ES-I3 (cell line): ENCODE results near the gene AKAP11.
A peak's percentile ranks its signal among the peaks of the same experiment; 100 is the strongest.

Experiments
- H3K36me3 ChIP-seq: 2 replicates; pipeline ENCODE4 v1.6.1; 2013; ENCODE audit warnings: mild to moderate bottlenecking, low read length, control low read depth, moderate library complexity; ENCODE audit not compliant: insufficient read depth
- H3K4me1 ChIP-seq: 2 replicates; pipeline ENCODE4 v1.6.1; 2013; ENCODE audit warnings: mild to moderate bottlenecking, control low read depth, low read length; ENCODE audit not compliant: insufficient read depth
- H3K9ac ChIP-seq: 2 replicates; pipeline ENCODE4 v1.6.1; 2013; ENCODE audit warnings: low read depth, mild to moderate bottlenecking, low read length, moderate library complexity
- H3K9me3 ChIP-seq: 2 replicates; pipeline ENCODE4 v1.6.1; 2013; ENCODE audit warnings: mild to moderate bottlenecking, low read length, moderate library complexity; ENCODE audit not compliant: control insufficient read depth, insufficient read depth

AKAP11 gene

DNA sequence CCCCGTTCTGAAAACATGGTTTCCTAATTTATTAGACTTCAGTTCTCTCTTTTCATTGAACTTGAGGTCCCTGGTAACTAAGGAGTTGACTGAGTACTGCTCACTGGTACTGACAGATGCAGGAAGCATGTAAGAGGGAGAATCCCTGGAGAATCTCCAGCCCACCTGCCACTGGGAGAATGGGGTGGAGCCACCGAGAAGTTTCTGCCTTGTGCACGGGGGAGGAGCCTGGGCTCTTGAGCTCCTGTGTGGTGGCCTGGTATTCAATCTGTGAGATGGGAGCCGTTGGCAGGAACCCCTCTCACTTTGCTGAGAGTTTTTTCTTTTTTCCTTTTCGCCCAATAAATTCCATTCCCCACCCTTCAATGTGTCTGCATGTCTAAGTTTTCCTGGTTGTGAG lies 13.2 kb upstream of the AKAP11 start:
- H3K36me3 ChIP-seq = no peaks in the 10 kb centered on the region
- no peaks in the 10 kb centered on the region for H3K4me1 ChIP-seq
- no peaks in the 10 kb centered on the region; the same call in 1 of the 2 replicates for H3K9me3 ChIP-seq
- H3K9ac ChIP-seq = no peak overlapping the region

DNA sequence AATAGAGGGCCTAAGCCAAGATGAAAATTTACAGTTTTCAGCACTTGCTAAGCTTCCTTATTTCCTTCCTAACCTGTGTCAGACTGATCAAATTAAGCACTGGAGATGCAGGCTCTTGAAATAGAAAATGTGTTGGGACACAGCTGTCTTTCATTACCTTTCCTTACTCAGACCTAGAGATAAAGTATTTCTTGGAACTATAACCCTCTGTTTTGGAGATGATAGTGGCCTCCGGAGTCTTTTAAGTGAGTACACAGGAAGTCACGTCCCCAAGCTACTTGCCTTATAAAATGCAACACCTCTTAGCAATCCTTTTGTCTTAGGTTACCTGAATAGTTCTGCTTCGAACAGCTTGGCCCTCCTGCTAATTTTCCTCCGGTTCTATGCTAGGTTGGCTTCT lies 12.4 kb upstream of the AKAP11 start:
- H3K4me1 ChIP-seq = no peaks in the 10 kb centered on the region
- no peaks in the 10 kb centered on the region for H3K36me3 ChIP-seq
- no peak overlapping the region for H3K9ac ChIP-seq
- H3K9me3 ChIP-seq = no peaks in the 10 kb centered on the region; the same call in 1 of the 2 replicates

DNA sequence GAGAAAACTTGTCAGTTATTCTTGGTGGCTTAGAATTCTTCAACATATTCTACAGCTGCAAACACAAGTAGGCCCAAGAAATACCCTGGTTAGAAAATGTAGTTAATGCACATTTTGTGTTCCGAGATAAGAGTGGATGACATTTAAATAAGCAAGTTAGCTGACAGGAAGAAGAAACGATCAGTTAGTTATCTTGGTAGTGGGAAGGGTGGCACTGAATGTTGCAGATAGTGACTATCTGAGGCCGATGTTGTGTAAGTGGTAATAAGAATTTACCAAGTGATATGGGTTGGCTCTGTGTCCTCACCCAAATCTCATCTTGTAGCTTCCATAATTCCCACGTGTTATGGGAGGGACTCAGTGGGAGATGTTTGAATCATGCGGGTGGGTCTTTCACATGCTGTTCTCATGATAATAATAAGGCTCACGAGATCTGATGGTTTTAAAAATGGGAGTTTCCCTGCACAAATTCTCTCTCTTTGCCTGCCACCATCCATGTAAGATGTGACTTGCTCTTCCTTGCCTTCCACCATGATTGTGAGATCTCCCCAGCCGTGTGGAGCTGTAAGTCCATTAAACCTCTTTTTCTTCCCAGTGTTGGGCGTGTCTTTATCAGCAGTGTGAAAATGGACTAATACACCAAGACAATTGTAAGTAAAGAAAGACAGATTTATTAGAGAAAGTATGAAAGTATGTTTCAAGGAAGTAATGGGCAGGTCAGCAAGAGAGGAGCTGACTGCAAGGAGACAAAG lies 10.9 kb upstream of the AKAP11 start:
- H3K9me3 ChIP-seq = no peaks in the 10 kb centered on the region; the same call in 1 of the 2 replicates

DNA sequence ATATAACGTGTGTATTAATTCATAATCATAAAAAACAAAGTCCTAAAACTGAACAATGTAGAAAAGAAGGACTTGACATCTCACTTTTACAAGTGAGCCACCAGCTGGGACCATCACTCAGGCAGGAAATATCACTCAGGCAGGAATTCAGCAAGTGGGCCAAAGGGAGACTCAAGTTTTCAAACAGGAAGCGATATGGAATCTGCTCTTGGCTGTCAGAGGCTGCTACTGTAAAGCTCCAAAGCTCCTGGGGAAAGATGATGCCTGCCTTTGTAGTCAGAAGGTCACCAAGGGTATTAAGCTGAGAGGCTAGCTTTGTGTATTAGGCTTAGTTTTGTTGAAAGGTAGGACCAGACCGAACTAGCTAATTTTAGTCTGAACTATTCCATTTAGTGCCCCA lies 5.5 kb upstream of the AKAP11 start:
- no peaks in the 10 kb centered on the region for H3K9me3 ChIP-seq
- H3K36me3 ChIP-seq = no peaks in the 10 kb centered on the region
- no peaks in the 10 kb centered on the region for H3K4me1 ChIP-seq
- no peak overlapping the region for H3K9ac ChIP-seq

More for the DNA sequence above, 10.9 kb upstream of the AKAP11 start:
- no peaks in the 10 kb centered on the region for H3K4me1 ChIP-seq
- H3K36me3 ChIP-seq = no peaks in the 10 kb centered on the region
- H3K9ac ChIP-seq = no peak overlapping the region

DNA sequence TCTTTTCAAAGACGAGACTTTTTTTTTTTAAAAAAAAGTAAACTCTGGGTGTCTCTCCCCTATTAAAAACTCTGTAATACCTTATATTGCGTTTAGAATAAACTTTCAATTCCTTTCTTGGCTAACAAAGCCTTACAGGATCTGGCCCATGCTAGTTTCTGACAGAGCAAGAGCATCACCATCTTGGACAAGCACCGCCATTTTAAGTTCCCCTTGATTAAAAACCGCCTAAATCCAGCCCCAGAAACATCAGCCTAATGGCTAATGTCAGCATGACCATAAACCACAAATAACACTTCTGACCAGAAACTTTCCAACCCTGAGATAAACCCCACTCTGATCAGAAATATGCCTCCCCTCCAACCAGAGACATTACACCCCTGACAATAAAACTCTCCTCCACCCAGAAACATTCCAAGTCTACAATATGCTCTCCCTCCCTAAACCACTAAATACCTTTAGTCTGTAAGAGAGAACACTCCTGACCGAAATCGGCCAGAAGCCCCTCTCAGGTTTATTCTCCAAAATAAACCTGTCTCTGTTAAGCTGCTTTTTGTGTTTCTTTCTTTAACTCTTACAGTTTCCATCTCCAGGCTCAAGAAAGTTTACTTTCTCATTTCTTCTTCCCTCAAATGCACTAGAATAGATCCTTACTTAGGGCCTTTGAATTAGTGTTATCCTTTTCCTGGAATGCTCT lies 1.6 kb upstream of the AKAP11 start:
- no peaks in the 10 kb centered on the region for H3K36me3 ChIP-seq
- H3K4me1 ChIP-seq = peaks cover 8% of the 10 kb centered on the region; the same call in 1 of the 2 replicates
- H3K9ac ChIP-seq = no peak overlapping the region
- no peaks in the 10 kb centered on the region for H3K9me3 ChIP-seq

DNA sequence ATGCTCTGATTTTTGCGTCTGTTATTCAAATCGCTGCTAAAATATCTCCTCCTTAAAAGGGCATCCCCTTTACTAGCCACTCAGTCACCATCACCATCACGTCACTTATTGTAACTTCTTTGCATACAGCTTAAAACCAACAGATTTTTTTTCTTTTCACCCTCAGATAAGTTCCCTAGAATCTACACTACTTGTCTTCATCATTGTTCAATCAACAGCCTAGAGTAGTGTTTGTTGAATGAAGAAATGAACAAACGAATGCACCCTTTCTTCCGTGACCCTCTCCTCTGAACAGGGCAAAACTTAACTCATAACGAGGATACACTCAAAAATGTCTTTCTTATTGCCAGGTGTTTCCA lies 1.1 kb upstream of the AKAP11 start:
- peak overlapping the region; percentile 72; the same call in 1 of the 2 replicates for H3K9ac ChIP-seq
- H3K4me1 ChIP-seq = peaks cover 11% of the 10 kb centered on the region; the same call in 1 of the 2 replicates
- no peaks in the 10 kb centered on the region for H3K9me3 ChIP-seq
- no peaks in the 10 kb centered on the region for H3K36me3 ChIP-seq

DNA sequence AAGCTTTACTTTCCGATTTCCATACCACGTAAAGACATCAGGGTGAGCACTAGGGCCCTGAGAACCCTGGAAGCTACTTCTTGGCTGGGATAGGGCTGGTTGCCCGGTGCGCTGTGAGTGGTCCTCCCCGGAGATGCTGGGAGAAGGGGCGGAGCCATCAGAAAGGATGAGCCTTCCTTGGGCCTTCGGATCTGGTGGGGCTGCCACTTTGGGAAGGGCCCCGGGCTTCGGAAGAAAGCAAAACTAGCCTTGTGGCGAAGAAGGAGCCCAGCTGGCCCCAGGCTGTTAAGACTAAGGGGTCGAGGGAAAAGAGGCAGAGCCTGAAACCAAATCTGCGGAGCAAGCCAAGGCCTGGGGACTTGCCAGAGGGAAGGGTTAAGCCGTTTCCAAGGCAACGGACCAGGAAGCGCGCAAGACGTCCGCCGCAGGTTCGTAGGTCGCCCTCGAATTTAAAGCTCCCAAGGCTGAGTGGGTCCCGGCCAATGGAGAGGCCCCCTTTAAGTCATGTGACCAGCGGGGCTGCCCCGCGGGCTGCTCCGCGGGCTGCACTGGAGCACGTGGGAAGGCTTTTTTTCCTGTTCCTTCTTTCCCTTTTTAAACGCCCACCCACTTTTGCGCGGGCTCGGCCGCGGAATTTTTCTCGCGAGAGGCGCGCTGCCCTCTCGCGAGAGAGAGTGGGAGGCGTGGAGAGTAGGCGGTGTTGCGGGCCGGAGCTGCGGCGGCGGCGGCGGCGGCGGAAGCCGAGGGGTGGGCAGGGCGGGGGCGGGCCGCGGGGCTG lies 426 bp upstream of the AKAP11 start:
- Histone ChIP-seq H3K9ac (peak overlapping the region; percentile 72), H3K4me1 (peaks cover 11% of the 10 kb centered on the region; the same call in 1 of the 2 replicates), H3K9me3 (no peaks in the 10 kb centered on the region), H3K36me3 (no peaks in the 10 kb centered on the region)

DNA sequence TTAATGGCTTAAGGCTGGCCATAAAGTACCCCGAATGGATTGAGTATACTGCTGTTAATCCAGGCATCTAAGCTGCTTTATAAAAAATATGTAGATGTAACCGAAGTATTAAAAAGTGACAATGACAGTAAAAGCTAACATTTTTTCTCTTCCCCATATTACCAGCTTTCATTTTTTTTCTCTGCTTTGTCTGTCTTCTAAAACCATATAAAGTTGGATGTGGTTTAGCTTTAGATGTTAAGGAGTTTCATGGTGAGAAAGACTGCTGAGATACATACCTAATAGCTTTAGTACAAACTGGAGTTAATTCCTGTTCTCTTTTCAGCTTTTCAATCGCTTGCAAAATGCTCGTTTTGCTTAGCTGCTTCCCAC lies 838 bp downstream of the AKAP11 start:
- Histone ChIP-seq H3K9ac (peak overlapping the region; percentile 77), H3K36me3 (no peaks in the 10 kb centered on the region), H3K9me3 (no peaks in the 10 kb centered on the region), H3K4me1 (peaks cover 18% of the 10 kb centered on the region)

DNA sequence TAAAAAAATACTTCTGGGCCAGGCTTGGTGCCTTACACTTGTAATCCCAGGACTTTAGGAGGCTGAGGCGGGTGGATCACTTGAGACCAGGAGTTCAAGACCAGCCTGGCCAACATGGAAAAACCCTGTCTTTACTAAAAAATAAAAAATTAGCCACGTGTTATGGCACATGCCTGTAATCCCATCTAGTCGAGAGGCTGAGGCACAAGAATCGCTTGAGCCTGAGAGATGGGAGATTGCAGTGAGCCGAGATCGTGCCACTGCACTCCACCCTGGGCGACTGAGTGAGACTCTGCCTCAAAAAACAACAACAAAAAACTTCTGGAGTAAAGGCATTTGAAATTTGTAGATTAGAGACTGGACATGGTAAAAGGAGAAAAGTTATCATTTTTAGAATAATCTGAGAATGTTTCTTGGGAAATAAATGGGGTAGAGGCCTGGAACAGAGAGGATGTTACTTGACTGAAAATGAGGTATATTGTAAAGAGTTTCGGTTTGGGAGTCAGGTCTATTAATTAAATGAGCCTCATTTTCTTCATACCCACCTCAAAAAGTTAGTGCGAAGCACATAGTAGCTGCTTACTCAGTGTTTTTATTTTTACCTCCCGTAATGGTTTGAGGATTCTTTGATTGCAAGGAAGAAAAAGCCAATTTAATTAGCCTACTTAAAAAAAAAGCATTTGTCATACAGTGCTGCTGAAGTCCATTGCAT lies 2.6 kb downstream of the AKAP11 start:
- Histone ChIP-seq H3K4me1 (peaks cover 19% of the 10 kb centered on the region), H3K9ac (no peak overlapping the region), H3K9me3 (no peaks in the 10 kb centered on the region), H3K36me3 (no peaks in the 10 kb centered on the region)

DNA sequence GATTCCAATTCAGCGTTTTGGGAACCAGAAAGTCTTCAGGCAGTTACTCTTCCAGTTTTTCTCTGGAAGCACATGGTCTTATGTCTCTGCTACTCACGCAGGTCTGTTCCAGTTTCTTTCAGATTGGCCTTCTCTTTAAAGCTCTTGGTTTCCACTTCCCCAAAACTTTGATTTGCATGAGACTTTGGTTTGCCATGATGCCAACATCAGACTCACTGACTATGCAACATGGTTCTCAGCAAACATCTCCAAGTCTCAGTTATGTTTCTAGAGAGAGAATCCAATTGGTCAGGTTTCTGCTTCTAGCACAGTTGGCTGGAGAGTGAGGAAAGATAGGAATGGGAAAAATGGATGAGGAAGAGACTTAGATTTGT lies 3.1 kb downstream of the AKAP11 start:
- no peaks in the 10 kb centered on the region for H3K9me3 ChIP-seq
- H3K36me3 ChIP-seq = no peaks in the 10 kb centered on the region
- no peak overlapping the region for H3K9ac ChIP-seq
- peaks cover 19% of the 10 kb centered on the region for H3K4me1 ChIP-seq

DNA sequence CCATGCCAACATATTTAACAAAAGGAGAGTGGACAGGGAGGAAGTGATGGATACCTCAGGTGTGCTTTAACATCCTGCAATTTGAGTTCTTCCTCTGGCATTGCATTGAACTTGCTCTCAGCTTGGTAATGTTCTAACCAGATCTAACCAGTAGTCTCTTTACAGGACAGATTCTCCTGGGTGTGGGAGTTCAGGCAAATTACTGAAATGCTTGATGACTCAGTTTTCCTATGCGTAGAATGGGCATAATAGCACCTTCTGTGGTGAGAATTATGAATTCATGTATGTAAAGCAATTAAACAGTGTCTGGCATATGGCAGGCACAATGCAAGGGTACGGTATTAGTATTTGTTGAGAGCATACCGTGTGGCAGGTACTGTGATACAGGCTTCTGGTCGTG lies 3.6 kb downstream of the AKAP11 start:
- H3K9me3 ChIP-seq = no peaks in the 10 kb centered on the region
- no peak overlapping the region for H3K9ac ChIP-seq
- H3K4me1 ChIP-seq = peaks cover 19% of the 10 kb centered on the region
- no peaks in the 10 kb centered on the region for H3K36me3 ChIP-seq

DNA sequence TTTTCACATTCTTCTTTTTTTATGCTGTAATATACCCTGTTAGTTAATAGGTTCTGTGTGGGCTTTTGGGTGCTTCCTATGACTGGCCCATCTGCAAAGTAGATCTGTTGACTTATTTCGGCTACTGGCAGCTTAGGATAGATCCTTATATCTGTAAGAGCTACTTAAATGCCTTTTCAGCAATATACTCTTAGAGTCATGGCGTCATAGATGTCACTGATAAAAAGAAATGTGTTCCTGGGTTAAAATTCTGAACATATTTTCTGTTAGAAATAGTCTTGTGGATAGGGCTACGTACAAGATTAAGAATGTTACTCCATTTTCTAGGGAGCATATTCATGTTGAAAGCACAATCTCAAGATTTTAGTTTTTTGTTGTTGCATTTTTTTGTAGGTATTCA lies 4.7 kb downstream of the AKAP11 start:
- Histone ChIP-seq H3K9ac (no peak overlapping the region), H3K9me3 (no peaks in the 10 kb centered on the region), H3K4me1 (peaks cover 19% of the 10 kb centered on the region), H3K36me3 (no peaks in the 10 kb centered on the region)

DNA sequence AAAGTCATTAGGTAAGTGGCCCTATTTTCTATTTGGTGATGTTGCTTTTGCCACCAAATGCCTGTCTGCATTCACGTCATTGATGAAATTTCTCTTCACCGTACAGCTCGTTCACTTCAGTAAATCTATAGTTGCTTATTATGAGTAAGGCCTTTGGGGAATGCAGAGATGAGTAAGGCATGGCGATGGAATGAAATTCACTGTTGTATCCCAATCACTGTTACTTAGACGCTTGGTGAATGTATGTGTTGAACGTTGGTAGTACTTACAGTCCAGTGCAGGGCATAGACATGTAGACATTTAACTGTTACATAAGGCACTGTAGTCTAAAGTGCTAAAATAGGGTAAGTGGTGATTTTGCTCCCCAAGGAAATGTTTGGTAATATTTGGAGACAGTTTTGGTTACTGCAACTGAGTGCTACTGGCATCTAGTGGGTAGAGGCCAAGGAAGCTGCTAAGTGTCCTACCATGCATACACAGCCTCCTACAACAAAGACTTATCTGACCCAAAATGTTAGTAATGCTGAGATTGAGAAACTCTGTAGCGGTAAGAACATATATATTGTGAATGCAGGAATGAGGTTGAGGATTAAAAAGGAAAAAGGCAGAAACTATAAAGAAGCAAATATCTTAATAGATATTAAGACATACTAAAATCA lies 5.8 kb downstream of the AKAP11 start:
- Histone ChIP-seq H3K36me3 (no peaks in the 10 kb centered on the region), H3K9me3 (no peaks in the 10 kb centered on the region), H3K4me1 (peaks cover 19% of the 10 kb centered on the region), H3K9ac (no peak overlapping the region)

DNA sequence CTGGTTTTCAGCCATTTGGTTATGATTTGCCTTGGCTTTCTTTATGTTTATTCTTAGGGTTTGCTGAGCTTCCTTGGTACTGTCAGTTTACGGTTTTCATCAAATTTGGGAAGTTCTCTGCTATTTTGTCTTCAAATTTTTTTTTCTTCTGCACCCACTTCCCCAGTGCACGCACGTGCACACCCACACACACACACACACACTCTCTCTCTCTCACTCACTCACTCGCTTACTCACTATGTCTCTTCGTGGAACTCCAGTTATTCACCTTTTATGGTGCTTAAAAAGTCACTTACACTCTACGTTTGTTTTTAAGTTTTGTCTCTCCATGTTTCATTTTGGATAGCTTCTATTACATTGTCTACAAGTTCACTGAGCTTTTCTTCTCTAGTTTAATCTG lies 7.1 kb downstream of the AKAP11 start:
- H3K4me1 ChIP-seq = peaks cover 28% of the 10 kb centered on the region
- no peak overlapping the region for H3K9ac ChIP-seq
- H3K9me3 ChIP-seq = no peaks in the 10 kb centered on the region
- H3K36me3 ChIP-seq = no peaks in the 10 kb centered on the region
